Gastroesophageal sphincter (tissue), 4 donors: Measurements from ENCODE around the gene DNAJB8. TPM values are rescaled to one million over a fixed set of nuclear protein-coding genes. Genes with fewer than 3 reads are reported as not detected.

Experiments
- ATAC-seq: fragments of 150-250 bp; one replicate; pipeline ENCODE4 v1.9.1; 2016; ENCODE audit warnings: mild to moderate bottlenecking, moderate library complexity
- H3K27ac ChIP-seq, 4 donors: fragments of 200-600 bp; sonication (generic) in 3 of 4; 1 replicate in 3 of 4; 2 replicates in 1 of 4; pipeline ENCODE4 v1.5.1; 2016 to 2019
- H3K27me3 ChIP-seq: fragments of 200-600 bp; sonication (generic); one replicate; pipeline ENCODE4 v1.5.1; 2019
- H3K36me3 ChIP-seq, 2 donors: fragments of 200-600 bp; sonication (generic); one replicate each; pipeline ENCODE4 v1.5.1; 2019; ENCODE audit warnings: control low read depth in 1 of 2
- H3K4me1 ChIP-seq, 3 donors: fragments of 200-600 bp; sonication (generic); 1 replicate in 2 of 3; 2 replicates in 1 of 3; pipeline ENCODE4 v1.5.1; 2016 to 2019; ENCODE audit warnings: control low read depth in 2 of 3
- H3K4me3 ChIP-seq, 2 donors: fragments of 200-600 bp; sonication (generic); one replicate each; pipeline ENCODE4 v1.5.1; 2019; ENCODE audit warnings: mild to moderate bottlenecking in 1 of 2, moderate library complexity in 1 of 2
- H3K9me3 ChIP-seq, 3 donors: fragments of 200-600 bp; sonication (generic); one replicate each; pipeline ENCODE4 v1.5.1; 2017 to 2019; ENCODE audit warnings: control low read depth in 2 of 3
- CTCF ChIP-seq, 4 experiments: fragments of 200-600 bp in 2 of 4; fragments of 450-650 bp in 2 of 4; sonication (generic) in 1 of 4; IDR thresholded peaks; one replicate each; pipeline ENCODE4 v1.5.1; 2017 to 2019; ENCODE audit warnings: antibody characterized with exemption in 4 of 4, mild to moderate bottlenecking in 2 of 4, moderate library complexity in 2 of 4
- EP300 ChIP-seq: sonication (generic); formaldehyde crosslinking; IDR thresholded peaks from one replicate; pipeline ENCODE4 v1.6.1; 2017; ENCODE audit warnings: antibody characterized with exemption, mild to moderate bottlenecking
- POLR2A ChIP-seq, 2 donors: fragments of 450-650 bp; IDR thresholded peaks; one replicate each; pipeline ENCODE4 v1.6.1; 2017; ENCODE audit warnings: antibody characterized with exemption in 2 of 2, mild to moderate bottlenecking in 2 of 2, moderate library complexity in 1 of 2
- POLR2AphosphoS5 ChIP-seq: sonication (generic); formaldehyde crosslinking; IDR thresholded peaks from one replicate; pipeline ENCODE4 v1.6.1; 2017; ENCODE audit warnings: antibody characterized with exemption
- WGBS, 2 donors: methylation state at CpG; one replicate each; pipeline ENCODE4 v1.1.5; 2018; ENCODE audit warnings: low coverage in 1 of 2; 5-methylcytosine and 5-hydroxymethylcytosine counted together
- total RNA-seq, 4 donors: library from RNA; depleted of rRNA; stranded (reverse); fragments of >200 nt; gene quantifications; one replicate each; pipeline ENCODE4 v1.1.0, GENCODE V29; 2016

The DNAJB8 gene
- total RNA-seq, 4 donors from 2014 or later: not detected

- Histone ChIP-seq H3K4me1 (peaks cover 0 to 26% (median 13%) of the 10 kb centered on the region in 3 donors), H3K36me3 (no peaks in the 10 kb centered on the region), H3K27me3 (peaks cover 94% of the 10 kb centered on the region), H3K27ac (no peak overlapping the region), H3K9me3 (no peaks in the 10 kb centered on the region), H3K4me3 (no peak overlapping the region)
- TF ChIP-seq POLR2A (IDR thresholded peaks at IDR 0.05) (no peak), CTCF (IDR thresholded peaks at IDR 0.05) (no peak), POLR2AphosphoS5 (no peak), EP300 (no peak)
- WGBS, 2 donors: 96% methylated on average over 4 of the region's 8 CpGs; no CpG with 5 or more reads in 1 of the 2 donors
- no peak for ATAC-seq
Observed at GRCh38 chr3:128429751-128430150, 36.9 kb downstream of the DNAJB8 start.

- peaks cover 89% of the 10 kb centered on the region for H3K27me3 ChIP-seq
- TF ChIP-seq POLR2A (IDR thresholded peaks at IDR 0.05) (no peak), CTCF (IDR thresholded peaks at IDR 0.05) (no peak), EP300 (no peak), POLR2AphosphoS5 (no peak)
- H3K36me3 ChIP-seq: no peaks in the 10 kb centered on the region
- H3K27ac ChIP-seq: no peak overlapping the region
- ATAC-seq: no peak
- 87% methylated on average over 3 of the region's 15 CpGs; no CpG with 5 or more reads in 1 of the 2 donors for WGBS, 2 donors
- H3K4me1 ChIP-seq: peaks cover 0 to 26% (median 13%) of the 10 kb centered on the region in 3 donors
- no peak overlapping the region for H3K4me3 ChIP-seq
- no peaks in the 10 kb centered on the region for H3K9me3 ChIP-seq
Observed at GRCh38 chr3:128429275-128429674, 37.4 kb downstream of the DNAJB8 start.

DNA sequence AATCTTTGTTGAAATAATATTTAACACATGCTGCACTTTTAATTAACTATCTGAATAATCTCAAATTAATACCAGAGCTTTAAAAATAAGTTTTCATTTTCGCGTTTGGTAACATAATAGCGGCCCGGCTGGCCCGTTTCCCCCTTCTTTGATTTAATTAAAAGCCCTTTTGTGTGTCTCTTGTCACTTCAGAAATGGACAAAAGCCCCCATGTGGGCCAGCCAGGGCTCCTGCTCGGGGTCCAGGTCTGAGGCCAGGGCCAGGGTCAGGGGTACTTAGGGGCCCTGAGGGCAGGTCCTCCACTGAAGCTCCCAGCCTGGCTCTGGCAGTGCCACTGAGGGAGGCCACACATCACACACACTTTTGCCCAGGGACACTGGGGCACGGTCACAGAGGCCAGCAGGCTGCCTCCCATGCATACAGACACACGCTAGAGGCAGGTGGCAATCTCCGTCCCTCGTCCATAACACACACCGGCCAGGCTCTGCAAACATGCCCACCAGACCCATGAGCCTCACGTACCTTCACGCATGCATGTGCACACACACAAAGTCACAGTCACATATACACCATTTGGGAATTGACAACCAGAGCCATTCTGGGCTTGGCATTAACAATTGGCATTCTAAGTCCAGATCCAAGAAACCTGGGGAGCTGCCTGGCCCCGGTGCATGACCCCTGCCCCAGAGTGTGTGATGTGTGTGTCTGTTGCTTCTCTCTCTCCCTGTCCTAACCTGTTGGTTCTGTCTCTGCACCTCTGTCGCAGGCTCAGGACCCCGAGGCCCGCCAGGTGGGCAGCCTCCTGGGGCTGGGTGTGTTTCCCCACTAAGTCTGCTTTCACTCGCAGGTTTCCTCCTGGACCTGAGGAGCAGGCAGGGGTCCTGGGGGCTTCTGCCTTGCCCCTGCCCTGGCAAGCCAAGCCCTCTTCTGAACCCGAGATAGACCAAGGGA lies 38.5 kb downstream of the DNAJB8 start:
- peaks cover 78% of the 10 kb centered on the region for H3K27me3 ChIP-seq
- H3K4me3 ChIP-seq: no peak overlapping the region
- H3K9me3 ChIP-seq: no peaks in the 10 kb centered on the region
- H3K36me3 ChIP-seq: no peaks in the 10 kb centered on the region
- H3K4me1 ChIP-seq: peaks cover 0 to 24% (median 13%) of the 10 kb centered on the region in 3 donors
- no peak for ATAC-seq
- H3K27ac ChIP-seq: no peak overlapping the region
- no peak for TF ChIP-seq POLR2AphosphoS5
- no peak for TF ChIP-seq CTCF (IDR thresholded peaks at IDR 0.05)
- no peak for TF ChIP-seq POLR2A (IDR thresholded peaks at IDR 0.05)
- no peak for TF ChIP-seq EP300
- 83 to 93% methylated on average over 2 to 6 of the region's 19 CpGs for WGBS, 2 donors

DNA sequence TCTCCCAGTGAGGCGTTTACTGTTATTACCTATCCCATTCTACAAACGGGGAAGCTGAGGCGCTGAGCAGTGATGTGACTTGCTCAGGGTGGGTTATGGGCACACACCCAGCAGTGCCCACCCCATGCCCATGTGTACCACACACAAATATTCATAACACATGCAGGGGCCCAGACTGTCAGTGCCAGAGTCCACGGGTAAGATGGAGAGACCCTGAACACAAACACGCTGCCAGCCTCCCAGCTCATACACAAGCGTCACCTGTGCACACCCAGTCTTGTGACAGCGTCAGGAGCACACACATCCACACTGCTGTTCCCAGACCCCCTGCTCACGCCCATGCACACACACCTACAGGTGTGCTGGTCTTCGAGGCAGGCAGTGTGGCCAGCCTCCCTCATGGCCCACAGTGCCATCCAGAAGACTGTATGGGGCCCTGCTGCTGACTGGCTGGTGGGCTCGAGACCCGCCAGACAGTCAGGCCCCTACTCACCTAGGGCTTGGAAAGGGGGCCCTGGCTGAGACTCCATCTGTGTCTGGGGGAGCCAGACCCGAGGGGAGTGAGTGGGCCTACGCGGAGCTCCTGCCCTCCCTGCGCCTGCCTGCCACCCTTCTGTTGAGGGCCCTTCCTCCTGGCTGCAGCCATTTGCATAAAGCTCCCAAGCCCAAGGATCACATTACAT lies 39.4 kb downstream of the DNAJB8 start:
- 80 to 84% methylated on average over 1 to 13 of the region's 15 CpGs for WGBS, 2 donors
- peaks cover 0 to 15% (median 5%) of the 10 kb centered on the region in 3 donors for H3K4me1 ChIP-seq
- no peak overlapping the region for H3K27ac ChIP-seq
- TF ChIP-seq EP300 (no peak), CTCF (IDR thresholded peaks at IDR 0.05) (no peak), POLR2AphosphoS5 (no peak), POLR2A (IDR thresholded peaks at IDR 0.05) (no peak)
- no peak overlapping the region for H3K4me3 ChIP-seq
- H3K27me3 ChIP-seq: peaks cover 70% of the 10 kb centered on the region
- no peak for ATAC-seq
- H3K36me3 ChIP-seq: no peaks in the 10 kb centered on the region
- H3K9me3 ChIP-seq: no peaks in the 10 kb centered on the region
